ENCODE measurements around the gene XPR1. TPM values are rescaled to one million over a fixed set of nuclear protein-coding genes. Genes with fewer than 3 reads are reported as not detected.
"Not testable (repeated sequence)": the region's sequence is repeated elsewhere in the genome, so short reads cannot be mapped to it uniquely, and the experiment has no call there.

Gene XPR1
- total RNA-seq, 6 experiments from 2014 or later, result 25.0 to 44.7 (median 34.0) TPM

DNA sequence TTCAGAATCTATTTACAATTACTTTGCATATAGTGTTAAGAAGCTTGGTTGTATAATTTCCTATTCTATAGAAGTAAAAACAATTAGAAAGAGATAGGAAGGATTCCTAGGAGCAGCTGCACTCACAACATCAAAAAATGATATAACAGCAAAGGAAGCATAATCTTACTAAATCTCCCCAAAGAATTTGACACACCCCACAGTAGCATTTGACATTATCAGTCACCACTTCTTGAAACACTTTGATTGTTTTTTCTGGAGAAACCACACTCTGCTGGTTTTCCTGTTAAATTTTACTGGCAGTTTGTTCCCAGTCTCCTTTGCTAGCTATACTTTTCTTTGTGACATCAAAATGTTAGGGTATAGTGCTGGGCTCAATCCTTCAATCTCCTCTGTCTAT, 180.1 kb downstream of the XPR1 start:
- no peaks in the 10 kb centered on the region for H3K27me3 Mint-ChIP-seq (ENCODE audit: insufficient read depth)
- H3K4me3 Mint-ChIP-seq, result no peak overlapping the region
- DNase-seq, result no peak
- H3K36me3 Mint-ChIP-seq (ENCODE audit: low read depth), result 0 out of 2 replicates have a peak, but pooled peaks cover 7% of the 10 kb centered on the region
- peaks cover 13% of the 10 kb centered on the region for H3K4me1 Mint-ChIP-seq (ENCODE audit: low read depth)
- TF ChIP-seq, protein P1, sequence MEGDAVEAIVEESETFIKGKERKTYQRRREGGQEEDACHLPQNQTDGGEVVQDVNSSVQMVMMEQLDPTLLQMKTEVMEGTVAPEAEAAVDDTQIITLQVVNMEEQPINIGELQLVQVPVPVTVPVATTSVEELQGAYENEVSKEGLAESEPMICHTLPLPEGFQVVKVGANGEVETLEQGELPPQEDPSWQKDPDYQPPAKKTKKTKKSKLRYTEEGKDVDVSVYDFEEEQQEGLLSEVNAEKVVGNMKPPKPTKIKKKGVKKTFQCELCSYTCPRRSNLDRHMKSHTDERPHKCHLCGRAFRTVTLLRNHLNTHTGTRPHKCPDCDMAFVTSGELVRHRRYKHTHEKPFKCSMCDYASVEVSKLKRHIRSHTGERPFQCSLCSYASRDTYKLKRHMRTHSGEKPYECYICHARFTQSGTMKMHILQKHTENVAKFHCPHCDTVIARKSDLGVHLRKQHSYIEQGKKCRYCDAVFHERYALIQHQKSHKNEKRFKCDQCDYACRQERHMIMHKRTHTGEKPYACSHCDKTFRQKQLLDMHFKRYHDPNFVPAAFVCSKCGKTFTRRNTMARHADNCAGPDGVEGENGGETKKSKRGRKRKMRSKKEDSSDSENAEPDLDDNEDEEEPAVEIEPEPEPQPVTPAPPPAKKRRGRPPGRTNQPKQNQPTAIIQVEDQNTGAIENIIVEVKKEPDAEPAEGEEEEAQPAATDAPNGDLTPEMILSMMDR (IDR thresholded peaks at IDR 0.05), result no peak
- no peaks in the 10 kb centered on the region for H3K9me3 Mint-ChIP-seq
- H3K27ac Mint-ChIP-seq, result no peak overlapping the region

DNA sequence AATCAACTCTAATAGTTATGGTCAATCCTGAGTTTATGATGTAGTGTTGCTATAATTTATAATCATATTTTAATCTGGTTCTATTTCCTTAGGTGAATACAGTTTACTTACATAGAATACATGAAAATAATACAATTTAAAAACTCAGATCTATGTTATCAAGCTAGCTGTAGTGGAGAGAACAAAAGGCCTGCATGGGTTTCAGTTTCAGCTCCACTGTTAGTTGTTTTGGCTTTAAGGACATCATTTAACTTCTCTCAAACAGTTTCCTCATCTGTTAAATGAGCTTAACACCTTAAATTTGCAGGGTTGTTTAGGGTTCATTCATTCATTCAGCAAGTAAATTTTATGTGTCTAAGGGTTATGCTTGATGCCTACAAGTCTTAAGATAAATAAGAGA, 182.4 kb downstream of the XPR1 start:
- no peak overlapping the region for H3K27ac Mint-ChIP-seq
- H3K36me3 Mint-ChIP-seq (ENCODE audit: low read depth), result 0 out of 2 replicates have a peak, but pooled peaks cover 7% of the 10 kb centered on the region
- H3K4me3 Mint-ChIP-seq, result no peak overlapping the region
- H3K27me3 Mint-ChIP-seq (ENCODE audit: insufficient read depth), result no peaks in the 10 kb centered on the region
- no peaks in the 10 kb centered on the region for H3K9me3 Mint-ChIP-seq
- TF ChIP-seq, protein P1 (IDR thresholded peaks at IDR 0.05), result no peak
- peaks cover 13% of the 10 kb centered on the region for H3K4me1 Mint-ChIP-seq (ENCODE audit: low read depth)
- no peak for DNase-seq

DNA sequence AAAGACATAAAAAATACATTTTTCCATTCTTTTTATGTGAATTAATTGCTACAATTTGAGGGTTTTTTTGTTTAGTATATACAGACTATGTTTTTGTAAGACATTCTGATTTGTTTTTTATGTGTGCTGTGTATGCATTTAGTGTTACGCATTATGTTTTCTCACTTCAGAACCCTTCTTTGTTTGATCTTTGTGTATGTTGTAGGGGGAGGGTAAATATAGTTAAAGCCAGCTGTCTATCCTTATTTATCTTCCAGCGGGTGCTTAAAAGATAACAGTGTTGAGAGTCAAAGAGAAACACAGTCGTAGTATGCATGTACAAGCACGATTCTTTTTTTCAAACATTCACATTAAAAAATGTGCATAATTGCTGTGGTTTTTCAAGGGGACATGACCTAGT, 183.4 kb downstream of the XPR1 start:
- H3K27ac Mint-ChIP-seq, result no peak overlapping the region
- no peaks in the 10 kb centered on the region for H3K27me3 Mint-ChIP-seq (ENCODE audit: insufficient read depth)
- TF ChIP-seq, protein P1 (IDR thresholded peaks at IDR 0.05), result no peak
- no peaks in the 10 kb centered on the region for H3K9me3 Mint-ChIP-seq
- H3K36me3 Mint-ChIP-seq (ENCODE audit: low read depth), result peaks cover 10% of the 10 kb centered on the region
- no peak overlapping the region for H3K4me3 Mint-ChIP-seq
- H3K4me1 Mint-ChIP-seq (ENCODE audit: low read depth), result peaks cover 13% of the 10 kb centered on the region
- no peak for DNase-seq

DNA sequence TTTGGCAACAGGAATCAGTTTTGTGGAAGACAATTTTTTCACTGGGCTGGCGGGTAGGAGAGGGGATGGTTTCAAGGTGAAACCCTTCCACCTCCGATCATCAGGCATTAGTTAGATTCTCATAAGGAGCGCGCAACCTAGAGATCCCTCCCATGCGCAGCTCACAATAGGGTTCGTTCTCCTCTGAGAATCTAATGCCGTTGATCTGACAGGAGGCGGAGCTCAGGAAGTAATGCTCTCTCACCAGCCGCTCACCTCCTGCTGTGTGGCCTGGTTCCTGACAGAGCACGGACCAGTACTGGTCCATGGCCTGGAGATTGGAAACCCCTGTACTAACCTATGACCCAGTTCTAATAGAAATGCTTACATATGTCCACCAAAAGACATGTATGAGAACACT, 184.3 kb downstream of the XPR1 start:
- Mint-ChIP-seq H3K27me3 (ENCODE audit: insufficient read depth) (no peaks in the 10 kb centered on the region), H3K27ac (no peak overlapping the region), H3K4me1 (ENCODE audit: low read depth) (peaks cover 13% of the 10 kb centered on the region), H3K36me3 (ENCODE audit: low read depth) (peaks cover 19% of the 10 kb centered on the region), H3K4me3 (no peak overlapping the region), H3K9me3 (no peaks in the 10 kb centered on the region)
- TF ChIP-seq, protein P1 (IDR thresholded peaks at IDR 0.05), result no peak
- no peak for DNase-seq

DNA sequence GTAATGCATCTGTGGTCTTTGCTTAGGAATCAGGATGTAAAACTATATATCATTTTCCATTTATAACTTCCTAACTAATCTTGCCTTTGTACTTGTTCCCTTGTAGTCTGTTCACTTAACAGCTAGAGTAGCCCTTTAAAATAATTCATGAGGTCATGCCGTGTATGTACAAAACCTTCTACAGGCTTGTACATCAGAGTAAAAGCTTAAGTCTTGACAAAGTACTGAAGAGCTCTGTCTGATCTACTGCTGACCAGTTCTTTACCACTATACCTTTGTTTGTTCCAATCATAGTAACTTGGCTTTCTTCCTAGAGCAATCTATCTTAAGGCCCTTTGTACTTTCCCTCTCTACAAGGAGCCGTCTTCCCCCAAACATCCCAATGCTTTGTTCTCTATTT, 190.1 kb downstream of the XPR1 start:
- no peak overlapping the region for H3K4me3 Mint-ChIP-seq
- H3K27me3 Mint-ChIP-seq (ENCODE audit: insufficient read depth), result no peaks in the 10 kb centered on the region
- H3K36me3 Mint-ChIP-seq (ENCODE audit: low read depth), result peaks cover 13% of the 10 kb centered on the region
- no peaks in the 10 kb centered on the region for H3K4me1 Mint-ChIP-seq (ENCODE audit: low read depth)
- TF ChIP-seq, protein P1 (IDR thresholded peaks at IDR 0.05), result no peak
- H3K9me3 Mint-ChIP-seq, result no peaks in the 10 kb centered on the region
- no peak for DNase-seq
- H3K27ac Mint-ChIP-seq, result no peak overlapping the region

DNA sequence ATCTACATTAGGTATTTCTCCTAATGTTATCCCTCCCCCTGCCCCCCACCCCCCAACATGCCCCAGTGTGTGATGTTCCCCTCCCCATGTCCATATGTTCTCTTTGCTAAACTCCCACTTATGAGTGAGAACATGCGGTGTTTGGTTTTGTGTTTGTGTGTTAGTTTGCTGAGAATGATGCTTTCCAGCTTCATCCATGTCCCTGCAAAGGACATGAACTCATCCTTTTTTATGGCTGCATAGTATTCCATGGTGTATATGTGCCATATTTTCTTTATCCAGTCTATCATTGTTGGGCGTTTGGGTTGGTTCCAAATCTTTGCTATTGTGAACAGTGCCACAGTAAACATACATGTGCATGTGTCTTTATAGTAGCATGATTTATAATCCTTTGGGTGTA, 199.7 kb downstream of the XPR1 start:
- H3K4me1 Mint-ChIP-seq (ENCODE audit: low read depth); DNase-seq; H3K4me3 Mint-ChIP-seq; H3K27ac Mint-ChIP-seq; H3K27me3 Mint-ChIP-seq (ENCODE audit: insufficient read depth): not testable (repeated sequence)
- Mint-ChIP-seq H3K9me3 (peaks cover 20% of the 10 kb centered on the region), H3K36me3 (ENCODE audit: low read depth) (peaks cover 32% of the 10 kb centered on the region)

DNA sequence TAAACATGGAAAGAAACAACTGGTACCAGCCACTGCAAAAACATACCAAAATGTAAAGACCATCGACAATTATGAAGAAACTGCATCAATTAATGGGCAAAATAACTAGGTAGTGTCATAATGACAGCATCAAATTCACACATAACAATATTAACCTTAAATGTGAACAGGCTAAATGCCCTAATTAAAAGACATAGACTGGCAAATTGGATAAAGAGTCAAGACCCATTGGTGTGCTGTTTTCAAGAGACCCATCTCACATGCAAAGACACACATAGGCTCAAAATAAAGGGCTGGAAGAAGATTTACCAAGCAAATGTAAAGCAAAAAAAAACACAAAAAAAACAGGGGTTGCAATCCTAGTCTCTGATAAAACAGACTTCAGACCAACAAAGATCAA, 201.4 kb downstream of the XPR1 start:
- Mint-ChIP-seq H3K36me3 (ENCODE audit: low read depth) (peaks cover 32% of the 10 kb centered on the region), H3K9me3 (peaks cover 20% of the 10 kb centered on the region)
- H3K27me3 Mint-ChIP-seq (ENCODE audit: insufficient read depth); H3K4me3 Mint-ChIP-seq; H3K4me1 Mint-ChIP-seq (ENCODE audit: low read depth); H3K27ac Mint-ChIP-seq; DNase-seq: not testable (repeated sequence)

Data from HFFc6 (cell line).